ENCODE results near the gene PPT2. TPM values are rescaled to one million over a fixed set of nuclear protein-coding genes. Genes with fewer than 3 reads are reported as not detected.

Gene PPT2
- total and polyA plus RNA-seq, 2 of the 8 experiments (the other 6 are each of a cell fraction or from before 2014, with no cell fraction given): 24.1 to 39.5 TPM

DNA sequence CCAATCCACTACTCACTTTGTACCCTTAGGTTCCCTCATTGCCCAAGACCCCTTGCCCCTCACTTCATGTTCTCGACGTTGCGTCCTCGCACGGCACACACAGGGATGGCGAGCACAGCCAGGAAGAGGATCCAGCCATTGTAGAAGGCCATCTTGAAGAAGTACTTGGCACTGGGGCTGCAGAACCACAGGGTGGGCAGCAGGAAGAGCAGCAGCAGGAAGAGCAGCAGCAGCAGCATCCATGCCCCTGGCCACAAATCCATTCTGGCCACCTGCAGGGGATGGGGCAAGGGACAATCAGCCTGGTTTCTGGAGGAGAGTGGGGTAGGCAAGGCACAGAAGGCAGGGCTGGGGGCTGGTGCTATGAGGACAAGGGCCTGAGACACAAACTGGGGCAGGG lies 17.3 kb downstream of the PPT2 start:
- Histone ChIP-seq H3K23me2 (ENCODE audit: low read depth, low read length) (peaks cover 6% of the 10 kb centered on the region), H2BK5ac (ENCODE audit: low read depth, low read length) (no peak overlapping the region), H2BK15ac (ENCODE audit: low read length) (no peak overlapping the region), H4K91ac (replicated peaks; ENCODE audit: insufficient read length, low read length) (no peak overlapping the region), H3K4me3 (ENCODE audit: extremely low read depth in 1 of 4, insufficient read depth in 2 of 4, low read depth in 3 of 4, low read length in 4 of 4) (no peak overlapping the region), H3K9ac (replicated peaks in 1 of 4; ENCODE audit: extremely low read depth in 1 of 4, low read depth in 3 of 4, low read length in 3 of 4) (no peak overlapping the region), H4K5ac (ENCODE audit: insufficient read length, low read depth, low read length) (no peak overlapping the region), H3K9me3 (ENCODE audit: insufficient read depth in 2 of 2, low read depth in 1 of 2, low read length in 1 of 2) (no peaks in the 10 kb centered on the region), H3K79me2 (ENCODE audit: control insufficient read depth in 1 of 2, insufficient read depth in 2 of 2, low read length in 2 of 2) (peaks cover 13 to 38% of the 10 kb centered on the region in 2 experiments), H2AFZ (ENCODE audit: low read length) (no peak overlapping the region), H4K8ac (ENCODE audit: extremely low read depth, insufficient read depth, low read length) (no peak overlapping the region), H3K36me3 (ENCODE audit: control insufficient read depth in 2 of 4, insufficient read depth in 4 of 4, low read length in 3 of 4) (peaks cover 4 to 41% (median 28%) of the 10 kb centered on the region in 4 experiments), H2AK5ac (ENCODE audit: low read depth, low read length) (no peak overlapping the region), H4K20me1 (replicated peaks in 1 of 2; ENCODE audit: control insufficient read depth in 1 of 2, insufficient read depth in 2 of 2, low read length in 2 of 2) (peaks cover 8 to 11% of the 10 kb centered on the region in 2 experiments), H2BK12ac (ENCODE audit: low read depth, low read length) (no peak overlapping the region), H3K4me2 (ENCODE audit: insufficient read depth in 1 of 2, low read depth in 2 of 2, low read length in 2 of 2) (no peak overlapping the region), H3K18ac (ENCODE audit: extremely low read depth, low read length) (no peak overlapping the region), H3K79me1 (ENCODE audit: low read depth, low read length) (peaks cover 4% of the 10 kb centered on the region; the same call in 1 of the 2 replicates), H3K27me3 (replicated peaks in 1 of 4; ENCODE audit: control insufficient read depth in 3 of 4, extremely low read depth in 1 of 4, insufficient read depth in 3 of 4, low read length in 3 of 4) (no peaks in the 10 kb centered on the region), H3K27ac (ENCODE audit: low read depth, low read length) (no peak overlapping the region), H2BK20ac (ENCODE audit: low read length) (no peak overlapping the region), H3K4ac (replicated peaks; ENCODE audit: insufficient read length, low read depth, low read length) (no peak overlapping the region), H3K56ac (replicated peaks; ENCODE audit: insufficient read length, low read depth, low read length) (no peak overlapping the region), H2BK120ac (replicated peaks; ENCODE audit: low read depth, low read length) (no peak overlapping the region), H3K14ac (ENCODE audit: insufficient read length) (no peak overlapping the region), H3K4me1 (replicated peaks in 1 of 4; ENCODE audit: control insufficient read depth in 3 of 4, insufficient read depth in 4 of 4, low read length in 3 of 4) (peaks cover 4 to 18% (median 9%) of the 10 kb centered on the region in 4 experiments; a peak in 6 of 7 replicates), H3K23ac (ENCODE audit: insufficient read length) (no peak overlapping the region)
- POLR2A ChIA-PET (ENCODE audit: partially characterized antibody): interaction anchor here (0.6 to 2.3 kb wide), 8 partner anchors 11 to 613 kb away, joined by 3 to 9 read pairs (median 3); partner anchors contain the start of genes LSM2, PBX2 and PRRT1
- 95% methylated on average over 6 of the region's 6 CpGs; no CpG with 5 or more reads in 1 of the 2 experiments for WGBS, 2 experiments (ENCODE audit: extremely low coverage in 1 of 2, insufficient coverage in 1 of 2, insufficient read length in 1 of 2, insufficient replicate concordance in 2 of 2, low coverage in 1 of 2, low lambda C conversion rate in 2 of 2, missing lambda C conversion rate in 1 of 2)
- CTCF ChIA-PET (ENCODE audit: partially characterized antibody): interaction anchor here (0.8 to 2.4 kb wide), 6 partner anchors 17 to 244 kb away, joined by 3 to 7 read pairs (median 4); partner anchors contain the start of gene FKBPL
- no peak for DNase-seq (ENCODE audit: low read depth in 1 of 2, low spot score in 2 of 2)
- no peak for FAIRE-seq
- TF ChIP-seq JUN (IDR thresholded peaks at IDR 0.05; ENCODE audit: low read depth, low read length): no peak
- TF ChIP-seq PHF8 (conservative IDR thresholded peaks at IDR 0.05; ENCODE audit: low read depth, low read length): no peak
- TF ChIP-seq SUZ12 (IDR thresholded peaks at IDR 0.05; ENCODE audit: low read length): no peak
- TF ChIP-seq EGR1 (IDR thresholded peaks at IDR 0.05; ENCODE audit: borderline replicate concordance, low read depth, low read length): no peak

Data from H1 (cell line).